GM19023 (cell line): ENCODE measurements around the gene ATP13A2.

ENCODE experiments used
- ATAC-seq: cut with Tn5 transposase; IDR thresholded peaks from one replicate; pipeline ENCODE4 v1.9.1; 2021; ENCODE audit warnings: mild to moderate bottlenecking, moderate library complexity; ENCODE audit not compliant: unreplicated experiment

Gene ATP13A2

DNA sequence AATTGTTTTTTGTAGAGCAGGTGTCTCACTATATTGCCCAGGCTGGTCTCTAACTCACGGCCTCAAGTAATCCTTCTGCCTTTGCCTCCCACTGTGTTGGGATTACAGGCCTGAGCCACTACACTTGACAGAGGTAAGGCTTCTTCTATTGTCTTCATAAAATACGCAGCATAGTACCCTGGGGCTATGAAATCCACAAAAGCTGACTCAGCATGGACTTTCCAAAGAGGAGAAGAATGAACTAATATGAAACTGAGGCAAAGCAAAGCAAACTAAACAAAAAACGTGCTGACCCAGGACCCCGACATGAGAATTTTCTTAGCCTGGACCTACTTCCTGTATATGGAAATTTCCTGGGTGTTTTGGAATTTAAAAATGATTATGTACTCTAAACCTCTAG is 18.5 kb upstream of the ATP13A2 start:
- ATAC-seq, result no peak

DNA sequence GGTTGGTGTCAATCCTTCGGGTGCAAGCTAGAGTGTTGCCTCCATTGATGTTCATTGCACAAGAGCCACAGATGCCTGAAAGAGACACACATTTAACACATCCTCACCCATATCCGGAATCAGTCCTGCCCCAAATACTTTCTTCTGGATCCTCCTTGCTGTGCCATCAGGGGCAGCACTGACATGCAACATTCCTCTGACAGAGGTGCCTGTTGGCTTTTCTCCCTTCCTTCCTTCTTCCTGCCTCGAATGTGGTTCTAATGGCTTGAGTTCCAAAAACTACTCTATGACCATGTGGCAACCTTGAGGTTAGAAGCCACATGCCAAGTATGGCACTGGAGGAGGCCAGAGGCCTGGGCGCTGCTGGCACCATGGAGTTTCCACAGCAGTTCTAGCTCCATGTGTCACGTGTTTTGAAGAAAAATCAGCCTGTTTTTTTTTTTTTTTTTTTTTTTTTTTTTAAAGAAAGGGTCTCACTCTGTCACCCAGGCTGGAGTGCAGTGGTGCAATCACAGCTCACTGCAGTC is 17.0 kb upstream of the ATP13A2 start:
- no peak for ATAC-seq

DNA sequence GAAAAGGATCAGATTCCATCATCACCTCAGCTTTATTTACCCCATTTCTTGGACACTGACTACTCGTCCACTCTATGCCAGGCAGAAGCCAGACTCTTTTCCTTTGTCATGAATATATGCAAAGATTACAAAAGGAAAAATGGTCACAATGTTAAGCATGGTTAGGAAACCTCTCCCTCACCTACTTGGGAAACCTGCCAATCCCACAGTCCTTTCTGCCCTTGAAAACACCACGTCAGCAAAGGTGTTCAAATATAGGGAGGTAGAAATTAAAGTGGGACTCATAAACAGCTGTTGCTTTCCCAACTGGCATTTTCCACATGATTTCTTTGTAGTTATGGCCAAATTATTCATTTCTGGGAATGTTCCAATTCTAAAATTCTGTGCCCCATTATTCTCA is 16.2 kb upstream of the ATP13A2 start:
- no peak for ATAC-seq

DNA sequence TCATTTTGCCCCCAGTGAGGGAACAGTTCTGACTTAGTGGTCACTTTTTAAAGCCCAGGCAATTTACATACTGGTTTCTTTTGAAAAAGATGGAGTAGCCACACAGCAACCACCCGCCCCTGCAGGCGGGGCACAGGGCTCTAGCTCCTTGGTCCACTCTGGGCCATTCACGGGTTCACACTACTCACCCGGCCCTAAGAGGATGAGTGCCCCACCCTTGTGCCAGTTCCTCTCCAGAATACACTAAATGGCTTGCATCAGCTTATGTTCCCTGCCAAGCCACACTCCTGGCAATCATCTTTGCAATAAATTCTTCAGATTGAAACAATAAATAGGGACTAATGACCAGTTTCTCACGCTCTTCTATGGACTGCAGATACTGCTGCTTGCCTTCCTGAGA is 15.7 kb upstream of the ATP13A2 start:
- ATAC-seq, result no peak

DNA sequence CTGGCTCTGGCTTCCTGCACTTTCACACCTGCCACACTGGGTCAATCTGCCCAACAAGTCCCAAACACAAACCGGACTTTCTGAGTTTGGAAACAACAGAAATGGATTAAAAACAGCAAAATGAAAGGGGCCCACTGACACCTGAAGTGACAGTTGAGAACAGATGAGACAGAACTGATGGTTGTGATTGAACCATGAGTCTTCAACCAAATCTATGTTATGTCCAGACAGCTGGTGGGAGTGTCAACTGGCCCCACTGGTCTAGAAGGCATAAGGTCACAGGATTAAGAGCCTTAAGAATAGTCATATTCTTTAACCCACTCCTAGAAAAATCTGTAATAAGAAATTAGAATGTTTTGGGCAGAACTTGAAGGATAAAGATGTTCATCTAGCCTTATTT is 13.0 kb upstream of the ATP13A2 start:
- no peak for ATAC-seq

DNA sequence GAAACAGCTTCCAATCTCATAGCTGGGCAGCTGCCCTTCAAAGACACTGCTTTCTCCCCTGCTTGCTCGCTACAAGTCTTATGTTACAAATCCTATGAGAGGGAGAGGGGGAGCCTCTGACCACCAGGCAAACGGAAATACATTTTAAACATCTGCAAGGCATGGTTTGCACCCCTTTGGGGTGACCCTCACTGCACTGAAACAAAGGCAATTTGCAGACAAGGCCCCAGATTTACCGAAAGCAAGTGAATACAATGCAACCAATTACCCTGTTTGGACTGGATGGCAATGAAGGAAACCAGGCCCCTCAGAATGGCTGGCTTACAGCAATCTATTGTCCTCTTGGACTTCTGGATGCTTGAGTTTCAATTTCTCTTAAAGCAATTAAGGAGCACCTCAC is 11.8 kb upstream of the ATP13A2 start:
- ATAC-seq, result no peak

DNA sequence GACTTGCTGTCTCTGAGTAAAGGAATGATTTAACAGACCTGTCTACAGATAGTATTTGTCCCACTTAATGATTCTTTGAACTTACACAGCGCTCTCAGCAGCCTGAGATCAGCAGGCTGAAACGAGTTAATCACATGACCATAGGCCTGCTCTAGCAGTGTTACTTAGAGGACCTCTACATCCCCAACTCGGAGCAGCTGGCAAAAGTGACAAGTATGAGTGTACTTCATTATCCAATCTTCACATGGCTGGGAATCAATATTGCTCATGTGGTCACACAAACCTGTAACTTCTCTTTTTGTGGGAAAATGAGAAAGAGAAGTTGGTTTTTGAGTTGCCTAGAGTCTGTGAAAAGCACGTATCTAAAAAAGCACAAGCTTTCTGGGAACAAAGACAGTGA is 11.4 kb upstream of the ATP13A2 start:
- ATAC-seq, result no peak

DNA sequence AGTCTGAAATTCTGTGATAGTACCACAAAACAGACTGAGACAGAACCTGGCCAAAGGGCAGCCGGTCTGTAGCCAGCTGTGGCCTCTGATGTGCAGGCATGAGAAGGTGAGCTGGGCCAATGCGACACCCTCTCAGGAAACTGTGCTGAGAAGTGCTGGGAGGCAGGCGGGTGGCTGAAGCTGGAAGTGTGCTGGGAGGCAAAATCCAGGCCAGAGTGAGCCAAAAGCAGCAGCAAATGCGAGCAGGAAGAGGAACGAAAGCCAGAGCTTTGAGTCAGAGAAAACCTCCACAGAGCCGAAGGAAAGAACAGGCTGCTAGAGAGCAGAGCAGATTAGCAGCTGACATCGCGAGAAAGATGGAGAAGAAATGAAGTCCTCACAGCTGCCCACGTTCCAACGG is 10.2 kb upstream of the ATP13A2 start:
- ATAC-seq, result no peak

DNA sequence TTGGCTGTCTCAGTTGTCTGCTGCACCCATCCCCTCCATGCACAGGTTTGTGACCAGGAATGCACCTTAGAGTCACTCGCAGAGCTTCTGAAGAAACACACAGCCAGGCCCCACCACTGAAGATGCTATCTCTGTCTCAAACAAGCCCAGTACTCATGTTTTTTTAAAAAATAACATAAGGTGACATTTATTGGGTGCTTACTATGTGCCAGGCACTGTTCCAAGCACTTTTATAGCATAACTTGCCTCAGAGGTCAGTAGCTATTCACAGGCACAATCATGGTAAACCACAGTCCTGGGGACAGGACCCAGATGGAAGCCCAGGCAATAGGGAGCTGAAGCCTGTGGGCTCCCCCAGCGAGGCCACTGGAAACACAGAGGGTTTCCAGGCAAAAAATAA is 8.8 kb upstream of the ATP13A2 start:
- ATAC-seq, result no peak

DNA sequence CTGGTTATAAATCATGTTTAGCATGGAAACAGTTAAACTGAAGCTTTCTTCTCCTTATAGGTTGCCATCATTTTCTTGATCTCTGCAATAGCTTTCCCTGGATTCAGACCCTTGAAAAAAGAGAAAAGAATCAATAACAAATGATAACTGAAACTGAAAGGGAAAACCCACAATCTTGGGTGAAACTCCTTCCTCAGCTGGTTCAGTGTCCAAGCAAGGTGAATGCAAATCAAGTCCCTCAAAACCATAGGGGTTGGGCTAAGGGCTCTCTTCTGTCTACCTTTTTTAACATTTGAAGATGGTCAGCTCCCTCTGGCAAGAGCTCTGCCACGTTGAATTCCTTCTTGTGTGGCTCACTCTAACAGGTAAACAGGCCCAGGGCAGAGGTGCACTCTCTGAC is 7.1 kb upstream of the ATP13A2 start:
- ATAC-seq, result no peak

DNA sequence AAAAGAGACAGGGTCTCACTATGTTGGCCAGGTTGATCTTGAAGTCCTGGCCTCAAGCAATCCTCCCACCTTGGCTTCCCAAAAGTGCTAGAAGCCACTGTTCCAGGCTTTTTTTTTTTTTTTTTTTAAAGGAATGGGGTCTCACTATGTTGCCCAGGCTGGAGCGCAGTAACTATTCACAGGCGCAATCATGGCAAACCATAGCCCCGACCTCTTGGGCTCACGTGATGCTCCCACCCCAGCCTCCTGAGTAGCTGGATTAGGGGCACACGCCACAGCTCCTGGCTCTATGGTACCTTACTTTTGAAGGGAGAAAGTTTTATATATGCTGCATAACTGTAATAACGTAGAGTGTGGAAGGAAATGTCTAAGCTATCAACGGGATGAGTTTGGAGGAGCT is 5.7 kb upstream of the ATP13A2 start:
- ATAC-seq, result no peak

DNA sequence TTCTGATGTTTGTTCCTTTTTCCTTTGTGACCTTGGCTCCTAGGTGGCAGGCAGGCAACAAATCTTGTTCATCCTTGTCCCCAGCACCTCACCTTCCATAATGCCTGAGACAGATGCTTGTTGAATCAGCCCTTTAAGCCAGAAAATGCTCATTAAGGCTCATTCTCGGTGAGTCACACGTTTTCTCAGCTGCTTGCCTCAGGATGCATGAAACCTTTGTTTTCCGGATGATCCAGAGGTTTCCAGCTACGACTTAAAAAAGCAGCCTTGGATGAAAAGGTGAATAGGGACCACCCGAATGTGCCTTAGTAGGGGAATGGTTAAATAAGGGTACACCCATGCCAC is 4.6 kb upstream of the ATP13A2 start:
- no peak for ATAC-seq

DNA sequence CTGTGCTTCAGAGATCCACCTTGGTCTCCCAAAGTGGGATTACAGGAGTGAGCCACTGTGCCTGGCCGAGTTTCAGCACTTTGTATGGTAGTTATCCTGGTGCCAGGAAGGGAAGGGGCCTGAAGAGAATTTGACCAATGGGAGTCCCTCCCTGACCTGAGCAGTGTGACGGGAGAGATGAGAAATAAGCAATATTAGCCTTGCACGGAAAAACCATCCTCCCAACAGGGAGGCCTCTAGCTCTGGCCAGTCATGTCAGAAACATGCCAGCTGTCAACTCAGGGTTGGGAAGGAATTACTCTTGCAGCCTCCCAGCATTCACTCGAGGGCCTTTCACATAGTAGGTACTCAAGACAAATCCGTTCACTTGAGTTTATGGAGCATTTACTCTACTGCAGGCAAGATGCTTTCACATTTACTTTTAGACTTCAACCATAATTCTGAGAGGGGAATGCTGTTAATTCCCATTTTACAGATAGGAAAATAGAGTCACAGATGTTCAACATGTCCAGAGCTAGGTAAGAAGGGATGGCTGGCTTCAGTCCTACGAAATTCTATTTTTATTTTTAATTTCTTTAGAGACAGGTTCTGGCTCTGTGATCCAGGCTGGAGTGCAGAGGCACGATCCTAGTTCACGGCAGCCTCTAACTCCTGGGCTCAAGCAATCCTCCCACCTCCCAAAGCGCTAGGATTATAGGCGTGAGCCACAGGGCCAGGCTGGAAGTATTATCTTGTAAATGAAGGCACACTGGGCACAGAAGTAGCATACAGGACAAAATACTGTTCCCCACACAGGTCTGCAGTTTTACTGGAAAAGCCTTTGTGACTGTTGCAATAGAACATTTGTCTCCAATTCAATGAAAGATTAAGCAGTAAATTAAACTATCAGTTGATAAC is 3.2 kb upstream of the ATP13A2 start:
- no peak for ATAC-seq

DNA sequence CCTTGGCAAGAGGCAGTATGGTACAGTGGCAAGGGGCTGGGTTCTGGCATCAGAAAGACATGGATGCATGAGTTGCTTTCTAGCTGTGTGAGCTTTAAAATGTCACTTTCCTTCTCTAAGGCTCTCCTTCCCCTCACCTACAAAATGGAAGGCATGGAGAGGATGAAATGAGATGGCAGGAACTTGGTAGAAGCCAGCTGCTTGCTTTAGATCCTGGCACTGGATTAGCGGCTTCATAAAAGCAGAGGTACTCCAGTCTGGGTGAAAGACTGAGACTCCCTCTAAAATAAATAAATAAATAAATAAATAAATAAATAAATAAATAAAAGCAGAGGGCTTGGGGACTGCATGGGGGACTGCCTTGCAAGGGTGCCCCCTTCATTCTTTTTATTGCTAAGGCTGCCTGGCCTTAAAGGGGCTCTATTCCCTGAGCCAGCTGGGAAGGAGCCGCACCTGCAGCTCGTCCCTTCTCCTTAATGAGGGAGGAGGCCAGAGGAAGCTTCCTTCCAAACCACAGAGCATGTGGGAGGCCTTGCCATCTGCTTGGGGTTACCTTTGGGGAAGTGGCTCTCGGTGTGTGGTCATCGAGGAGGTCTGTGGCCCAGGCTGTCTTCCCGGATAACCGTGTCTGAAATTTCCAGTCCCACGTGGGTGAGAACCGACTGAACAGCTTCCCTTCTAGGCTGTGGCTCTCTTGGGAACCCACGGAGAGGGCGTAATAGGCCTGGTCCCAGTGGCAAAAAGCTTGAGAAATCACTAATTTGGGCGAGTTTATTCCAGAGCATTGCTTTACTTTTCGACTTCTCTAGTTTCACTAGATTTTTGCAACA is 2.0 kb upstream of the ATP13A2 start:
- no peak for ATAC-seq

DNA sequence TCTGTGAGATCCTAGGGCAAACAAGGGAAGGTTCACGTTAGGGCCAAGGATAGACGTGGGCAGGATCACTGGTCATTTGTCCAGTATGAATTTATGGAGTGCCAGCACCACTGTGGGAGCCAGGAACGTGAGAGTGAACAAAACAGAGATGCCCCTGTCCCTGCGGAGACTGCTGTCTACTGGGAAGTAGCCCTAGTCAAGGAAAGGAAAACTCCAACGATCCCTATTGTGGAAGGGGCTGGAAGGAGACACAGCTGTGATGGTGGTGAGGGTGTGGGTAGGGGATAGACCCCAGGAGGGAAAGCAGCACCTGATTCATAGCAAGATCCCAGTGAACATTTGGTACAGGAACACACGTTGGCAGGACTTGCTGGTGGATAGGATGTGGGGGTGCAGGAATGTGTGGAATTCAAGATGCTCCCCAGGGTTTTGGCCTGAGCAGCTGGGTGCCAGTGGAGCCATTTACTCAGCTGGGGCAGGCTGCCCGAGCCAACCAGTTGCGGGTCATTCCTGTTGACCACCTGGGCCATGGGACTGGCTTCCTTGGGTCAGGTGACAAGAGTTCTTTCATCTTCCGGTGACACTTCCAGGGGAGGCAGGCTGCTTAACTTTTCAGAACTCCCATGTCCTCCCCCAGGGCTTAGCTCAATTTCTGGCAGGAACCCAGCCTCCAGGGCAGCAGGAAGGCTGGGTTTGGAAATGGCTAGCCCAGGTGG is 1.2 kb upstream of the ATP13A2 start:
- no peak for ATAC-seq

DNA sequence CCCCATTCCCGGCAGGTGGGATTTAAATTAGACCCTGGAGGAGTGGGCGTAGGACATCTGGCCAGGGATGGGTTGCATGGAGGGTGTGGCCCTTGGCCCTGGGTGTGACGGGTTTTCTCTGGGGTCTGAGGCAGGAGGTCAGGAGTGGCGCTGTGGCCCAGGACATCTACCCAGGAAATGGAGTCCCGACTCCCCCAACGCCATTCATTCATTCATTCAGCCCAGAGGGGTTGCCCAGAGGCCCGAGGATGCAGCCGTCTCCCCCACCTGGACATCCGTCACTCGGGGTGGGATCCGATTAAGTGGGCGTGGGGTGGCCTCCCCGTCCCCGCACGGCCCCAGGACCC is 663 bp downstream of the ATP13A2 start:
- ATAC-seq, result no peak

DNA sequence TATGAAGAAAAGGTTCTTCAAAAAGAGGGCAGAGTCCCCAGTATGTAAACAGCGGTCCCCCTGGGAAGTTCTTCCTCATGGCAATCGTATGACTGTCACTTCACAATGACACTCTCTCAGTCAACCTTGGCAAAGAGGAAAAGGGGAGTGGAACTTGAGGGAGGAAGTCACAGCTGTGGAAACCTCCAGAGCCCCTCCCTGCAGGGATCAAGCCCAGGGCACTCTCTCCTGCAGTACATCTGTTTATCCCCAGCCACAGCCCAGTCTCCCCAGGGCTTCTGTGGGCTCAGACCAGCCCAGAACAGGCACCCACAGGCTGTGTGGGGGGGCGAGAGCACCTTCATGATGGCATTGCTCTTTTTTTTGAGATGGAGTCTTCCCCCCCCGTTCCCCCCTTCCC is 2.0 kb downstream of the ATP13A2 start:
- ATAC-seq, result no peak

DNA sequence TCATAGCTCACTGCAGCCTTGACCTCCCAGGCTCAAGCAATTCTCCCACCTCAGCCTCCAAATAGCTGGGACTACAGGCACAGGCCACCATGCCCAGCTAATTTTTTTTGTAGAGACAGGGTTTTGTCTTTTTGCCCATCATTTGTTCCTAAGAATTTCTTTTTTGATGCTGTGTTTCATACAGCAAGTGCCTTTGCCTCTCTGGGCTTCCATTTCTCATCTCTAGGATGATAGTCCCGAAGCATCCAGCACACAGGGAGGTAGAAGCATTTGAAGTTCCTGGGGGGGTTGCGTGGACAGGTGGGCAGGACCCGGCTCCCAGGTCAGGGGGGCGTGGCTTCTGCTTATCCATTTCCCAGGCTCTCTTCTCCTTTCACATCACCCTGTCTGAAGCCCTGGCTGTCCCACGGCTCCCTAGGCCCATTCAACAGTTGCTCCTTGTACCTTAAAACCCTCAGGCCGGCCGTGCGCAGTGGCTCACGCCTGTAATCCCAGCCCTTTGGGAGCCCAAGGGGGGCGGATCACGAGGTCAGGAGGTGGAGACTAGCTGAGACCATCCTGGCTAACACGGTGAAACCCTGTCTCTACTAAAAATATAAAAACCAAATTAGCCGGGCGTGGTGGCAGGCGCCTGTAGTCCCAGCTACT is 3.4 kb downstream of the ATP13A2 start:
- no peak for ATAC-seq

DNA sequence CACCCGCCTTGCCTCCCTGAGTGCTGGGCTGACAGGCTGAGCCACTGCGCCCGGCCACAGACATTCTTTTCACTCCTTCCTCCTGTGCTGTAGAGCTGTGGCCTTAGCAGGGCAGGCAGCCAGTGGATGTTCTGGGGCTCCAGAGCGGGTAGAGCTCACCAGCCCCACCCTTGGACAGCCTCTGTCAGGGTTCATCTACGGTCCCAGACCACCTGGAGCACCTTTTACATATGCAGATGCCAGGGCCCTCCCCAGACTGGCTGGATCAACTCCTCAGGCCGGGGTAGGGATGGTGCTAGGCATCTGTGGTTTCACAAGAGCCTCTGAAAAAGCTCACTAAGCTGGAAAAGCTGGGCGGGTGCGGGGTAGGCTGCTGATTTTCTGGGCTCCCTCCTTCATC is 4.6 kb downstream of the ATP13A2 start:
- no peak for ATAC-seq

DNA sequence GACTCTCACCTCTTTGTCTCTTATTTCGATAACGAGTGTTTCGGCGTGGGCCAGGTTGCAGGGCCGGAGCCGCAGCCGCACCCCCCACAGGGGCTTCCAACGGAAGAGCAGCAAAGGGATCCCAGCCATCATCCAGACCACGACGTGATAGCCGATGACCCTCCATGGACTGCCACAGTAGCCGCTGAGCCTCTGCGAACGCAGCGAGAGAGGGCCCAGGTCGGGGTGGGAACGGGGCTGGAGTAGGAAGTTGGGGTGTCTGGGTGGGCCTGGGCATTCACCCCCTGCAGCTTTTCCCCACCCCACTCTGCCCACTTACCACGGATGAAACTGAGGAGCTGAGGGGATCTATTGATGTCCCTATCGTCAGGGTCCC is 6.4 kb downstream of the ATP13A2 start:
- ATAC-seq, result no peak
